DMS153 (cell line): ENCODE data around the gene ZBTB32.
"Not testable (repeated sequence)": the region's sequence is repeated elsewhere in the genome, so short reads cannot be mapped to it uniquely, and the experiment has no call there.

Source experiments
- DNase-seq: peaks from one replicate; lab custom pipeline; 2025; lab: John Stamatoyannopoulos, UW

Gene ZBTB32

GRCh38 chr19:35720648-35721047 lies 16.3 kb downstream of the ZBTB32 start:
- no peak for DNase-seq

GRCh38 chr19:35721374-35721773 lies 17.0 kb downstream of the ZBTB32 start:
- no peak for DNase-seq

GRCh38 chr19:35722461-35722860 lies 18.1 kb downstream of the ZBTB32 start:
- no peak for DNase-seq

GRCh38 chr19:35722897-35723296 lies 18.5 kb downstream of the ZBTB32 start:
- no peak for DNase-seq

GRCh38 chr19:35723671-35724070 lies 19.3 kb downstream of the ZBTB32 start:
- no peak for DNase-seq

GRCh38 chr19:35724132-35724531 lies 19.8 kb downstream of the ZBTB32 start:
- DNase-seq, result not testable (repeated sequence)

GRCh38 chr19:35724560-35724959 lies 20.2 kb downstream of the ZBTB32 start:
- no peak for DNase-seq

GRCh38 chr19:35725216-35725861 lies 21.0 kb downstream of the ZBTB32 start:
- DNase-seq, result no peak

- no peak for DNase-seq
These were observed 22.9 kb downstream of the ZBTB32 start for GRCh38 chr19:35727053-35727955.

GRCh38 chr19:35727956-35728706 lies 23.8 kb downstream of the ZBTB32 start:
- DNase-seq, result no peak

- no peak for DNase-seq
These were observed 24.7 kb downstream of the ZBTB32 start for GRCh38 chr19:35729021-35729420.

GRCh38 chr19:35729763-35730162 lies 25.4 kb downstream of the ZBTB32 start:
- no peak for DNase-seq

GRCh38 chr19:35730326-35730725 lies 26.0 kb downstream of the ZBTB32 start:
- no peak for DNase-seq

- no peak for DNase-seq
These were observed 27.0 kb downstream of the ZBTB32 start for GRCh38 chr19:35731353-35731752.

- DNase-seq, result no peak
These were observed 27.5 kb downstream of the ZBTB32 start for GRCh38 chr19:35731779-35732405.

- no peak for DNase-seq
These were observed 28.3 kb downstream of the ZBTB32 start for GRCh38 chr19:35732540-35733179.

GRCh38 chr19:35733180-35734125 lies 29.1 kb downstream of the ZBTB32 start:
- no peak for DNase-seq

- no peak for DNase-seq
These were observed 29.9 kb downstream of the ZBTB32 start for GRCh38 chr19:35734273-35734672.

GRCh38 chr19:35734889-35735288 lies 30.5 kb downstream of the ZBTB32 start:
- DNase-seq, result no peak
